Muscle of leg (tissue), 11 donors: ENCODE results near the gene PML. TPM values are rescaled to one million over a fixed set of nuclear protein-coding genes. Genes with fewer than 3 reads are reported as not detected.
A peak's percentile ranks its signal among the peaks of the same experiment; 100 is the strongest.

ENCODE experiments used
- DNase-seq: peaks from one replicate; pipeline ENCODE4 v3.0.0; 2013
- H3K27ac ChIP-seq: one replicate; pipeline ENCODE4 v1.5.1; 2013; ENCODE audit warnings: mild to moderate bottlenecking, low read length, control low read depth
- H3K27me3 ChIP-seq: one replicate; pipeline ENCODE4 v1.6.1; 2013; ENCODE audit warnings: low read length; ENCODE audit not compliant: control insufficient read depth, insufficient read depth
- H3K36me3 ChIP-seq: one replicate; pipeline ENCODE4 v1.6.1; 2013; ENCODE audit warnings: low read length; ENCODE audit not compliant: control insufficient read depth, insufficient read depth
- H3K4me1 ChIP-seq: one replicate; pipeline ENCODE4 v1.6.1; 2013; ENCODE audit warnings: low read length; ENCODE audit not compliant: control insufficient read depth, insufficient read depth
- H3K4me3 ChIP-seq: one replicate; pipeline ENCODE4 v1.5.1; 2013; ENCODE audit warnings: low read length, control low read depth
- H3K9me3 ChIP-seq: replicated peaks from 2 replicates; pipeline ENCODE4 v1.6.1; 2013; ENCODE audit warnings: low read depth, low read length; ENCODE audit not compliant: control insufficient read depth
- WGBS: methylation state at CpG from one replicate; pipeline ENCODE4 v1.1.5; 2013; ENCODE audit warnings: missing lambda C conversion rate; ENCODE audit not compliant: insufficient coverage; 5-methylcytosine and 5-hydroxymethylcytosine counted together
- polyA plus RNA-seq, 8 donors: library from polyadenylated mRNA; unstranded; fragments of 120-200 nt; gene quantifications; one replicate each; pipeline versions ENCODE4 v1.2.1 to v1.2.3, GENCODE V29; 2013; ENCODE audit warnings: inconsistent platforms in 1 of 8, low replicate concordance in 1 of 8; ENCODE audit not compliant: insufficient read length in 8 of 8, insufficient read depth in 1 of 8
- total RNA-seq: library from RNA; stranded (reverse); fragments of 120-200 nt; gene quantifications from one replicate; pipeline ENCODE4 v1.2.4, GENCODE V29; 2013

PML gene
- total and polyA plus RNA-seq, 9 donors: 15.2 to 47.2 (median 32.0) TPM

DNA sequence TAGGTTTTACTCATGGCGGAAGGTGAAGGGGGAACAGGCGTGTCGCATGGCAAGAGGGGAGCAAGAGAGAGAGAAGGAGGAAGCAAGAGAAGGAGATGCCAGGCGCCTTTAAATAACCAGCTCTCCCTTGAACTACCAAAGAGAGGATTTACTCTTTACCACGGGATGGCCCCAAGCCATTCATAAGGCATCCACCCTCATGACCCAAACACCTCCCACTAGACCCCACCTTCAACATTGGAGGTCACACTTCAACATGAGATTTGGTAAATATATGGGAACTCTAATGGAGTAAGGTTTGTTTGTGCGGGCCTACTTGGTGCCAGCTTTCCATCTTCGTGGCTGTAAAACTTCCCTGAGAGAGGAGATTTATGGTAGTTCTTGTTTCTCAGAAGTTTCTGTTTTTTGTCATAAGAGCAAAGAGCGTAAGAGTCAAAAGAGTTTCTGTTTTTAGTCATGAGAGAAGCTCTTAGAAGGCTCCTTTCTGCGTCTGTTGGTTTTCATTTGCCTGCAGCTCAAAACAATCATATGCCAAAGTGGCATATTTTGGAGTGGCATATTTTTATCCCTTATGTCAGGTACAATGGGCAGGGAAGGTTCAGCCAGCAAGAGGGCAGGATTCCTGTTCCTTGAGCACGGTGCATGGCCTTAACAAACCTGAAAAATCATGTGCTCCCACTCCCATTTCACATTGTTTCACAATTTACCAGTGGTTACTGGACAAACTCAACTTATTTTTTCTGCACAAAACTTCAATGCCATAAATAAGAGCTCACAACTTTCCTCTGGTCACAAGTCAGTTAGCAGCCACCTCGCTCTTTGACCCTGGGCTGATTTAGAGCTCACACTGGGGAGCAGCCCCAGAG is 12.5 kb downstream of the PML start:
- H3K36me3 ChIP-seq: peaks cover 29% of the 10 kb centered on the region

DNA sequence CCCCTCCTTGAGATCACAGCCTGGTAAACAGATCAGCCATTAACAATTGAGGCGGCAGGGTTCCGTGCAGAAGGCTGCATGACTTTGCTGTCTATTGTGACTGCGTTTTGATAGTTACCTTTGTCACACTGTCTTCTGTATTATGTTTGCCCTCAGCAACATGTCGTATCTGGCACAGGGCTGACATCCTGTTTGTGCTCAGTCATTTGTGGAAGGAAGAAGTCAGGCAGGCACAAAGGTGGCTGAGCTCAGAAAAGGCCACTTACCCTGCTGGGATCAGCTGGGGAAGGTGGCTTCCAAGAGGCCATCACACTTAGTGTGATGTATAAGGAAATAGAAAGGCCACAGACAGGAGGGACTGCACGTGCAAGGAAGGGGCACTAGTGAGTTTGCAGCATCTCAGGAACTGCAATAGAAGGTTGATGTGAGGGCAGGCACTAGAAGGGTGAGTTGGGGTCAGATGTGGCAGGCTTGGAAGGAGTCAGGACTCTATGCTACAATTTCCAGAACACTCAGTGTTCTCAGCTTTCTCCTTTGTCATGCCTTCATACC is 13.4 kb downstream of the PML start:
- 85% methylated on average over 4 of the region's 5 CpGs for WGBS
- Histone ChIP-seq H3K27ac (no peak overlapping the region), H3K9me3 (no peaks in the 10 kb centered on the region), H3K4me3 (no peak overlapping the region), H3K27me3 (no peaks in the 10 kb centered on the region), H3K4me1 (peaks cover 7% of the 10 kb centered on the region), H3K36me3 (peaks cover 26% of the 10 kb centered on the region)
- peak; percentile 11 for DNase-seq

More for the DNA sequence above, 12.5 kb downstream of the PML start:
- Histone ChIP-seq H3K4me1 (peaks cover 7% of the 10 kb centered on the region), H3K9me3 (no peaks in the 10 kb centered on the region), H3K27me3 (no peaks in the 10 kb centered on the region), H3K4me3 (no peak overlapping the region), H3K27ac (peak overlapping the region; percentile 11)
- 73% methylated on average over 8 of the region's 11 CpGs for WGBS
- no peak for DNase-seq

DNA sequence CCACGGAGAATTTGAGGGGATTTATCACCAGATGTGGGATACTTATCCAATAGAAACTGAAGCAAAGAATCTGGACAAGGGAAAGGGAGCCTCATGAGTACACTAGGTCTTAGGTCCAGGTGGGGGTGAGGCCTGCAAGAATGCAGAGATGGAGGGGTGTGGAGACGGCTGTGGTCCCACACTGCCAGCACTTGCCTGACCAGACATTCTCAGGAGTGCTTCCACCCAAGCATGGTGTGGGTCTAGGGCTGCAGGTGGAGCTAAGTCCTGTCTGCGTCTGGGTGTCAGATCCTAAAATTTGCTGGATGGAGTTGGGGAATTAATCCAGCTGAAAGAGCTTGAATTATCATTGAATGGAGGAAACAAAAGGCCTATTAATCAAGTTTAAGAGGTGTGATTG is 14.4 kb downstream of the PML start:
- Histone ChIP-seq H3K27me3 (no peaks in the 10 kb centered on the region), H3K4me3 (no peak overlapping the region), H3K9me3 (no peaks in the 10 kb centered on the region), H3K4me1 (peaks cover 7% of the 10 kb centered on the region), H3K36me3 (peaks cover 26% of the 10 kb centered on the region), H3K27ac (no peak overlapping the region)
- 50% methylated on average over 1 of the region's 3 CpGs for WGBS
- DNase-seq: no peak

DNA sequence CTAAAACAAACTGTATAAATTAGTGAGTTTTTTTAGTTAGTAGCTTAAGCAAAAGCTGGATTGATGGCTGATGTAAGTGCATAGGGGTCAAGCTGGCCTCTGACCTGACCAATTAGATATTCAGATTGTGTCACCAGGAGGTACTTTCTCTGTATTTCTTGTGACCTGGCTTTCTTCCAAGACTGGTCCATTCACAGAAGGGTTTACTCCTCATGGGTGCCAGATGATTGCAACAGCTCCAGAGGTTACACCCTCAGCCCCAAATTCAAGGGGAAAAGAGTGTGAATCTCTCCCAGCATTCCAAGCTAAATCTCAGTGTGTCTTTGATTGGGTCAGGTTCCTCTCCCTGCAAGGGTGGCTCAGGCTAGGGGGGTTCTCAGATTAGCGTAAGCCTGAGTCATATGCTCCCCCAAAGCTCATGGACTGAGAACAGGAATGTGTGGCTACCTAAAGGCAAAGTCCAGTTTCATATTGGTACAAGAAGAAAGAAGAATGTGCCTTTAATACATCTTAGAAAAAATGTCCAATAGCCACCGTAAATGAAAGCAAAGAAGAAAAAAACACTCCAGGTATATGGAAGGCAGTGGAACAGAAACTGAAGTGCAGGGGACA is 16.5 kb downstream of the PML start:
- Histone ChIP-seq H3K4me1 (peaks cover 7% of the 10 kb centered on the region), H3K9me3 (no peaks in the 10 kb centered on the region), H3K27me3 (no peaks in the 10 kb centered on the region), H3K36me3 (peaks cover 29% of the 10 kb centered on the region), H3K4me3 (no peak overlapping the region), H3K27ac (peak overlapping the region; percentile 62)
- WGBS: no CpG with 5 or more reads among the region's 2 CpGs
- no peak for DNase-seq

DNA sequence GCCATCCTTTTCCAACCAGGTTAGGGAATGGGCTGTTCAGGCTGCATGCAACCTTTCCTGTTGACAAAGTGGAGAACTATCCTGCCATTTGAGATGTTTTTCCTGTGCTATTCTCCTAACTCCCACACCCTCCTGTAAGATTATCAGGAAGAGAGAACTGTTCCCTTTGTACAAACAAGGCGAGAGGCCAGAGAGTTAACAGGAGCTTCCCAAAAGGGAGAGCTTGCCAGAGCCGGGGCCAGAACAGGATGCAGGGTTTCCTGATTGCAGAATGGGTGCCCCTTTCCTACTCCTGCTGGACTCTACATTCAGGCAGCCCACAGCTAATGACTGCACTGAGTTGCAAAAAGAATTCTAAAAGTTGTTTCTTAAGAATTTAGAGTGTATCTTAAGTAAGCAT is 17.1 kb downstream of the PML start:
- Histone ChIP-seq H3K36me3 (peaks cover 24% of the 10 kb centered on the region), H3K4me1 (peaks cover 7% of the 10 kb centered on the region), H3K9me3 (no peaks in the 10 kb centered on the region), H3K27me3 (no peaks in the 10 kb centered on the region), H3K4me3 (no peak overlapping the region), H3K27ac (peak overlapping the region; percentile 62)
- peak; percentile 66 for DNase-seq
- no CpG with 5 or more reads among the region's 2 CpGs for WGBS

DNA sequence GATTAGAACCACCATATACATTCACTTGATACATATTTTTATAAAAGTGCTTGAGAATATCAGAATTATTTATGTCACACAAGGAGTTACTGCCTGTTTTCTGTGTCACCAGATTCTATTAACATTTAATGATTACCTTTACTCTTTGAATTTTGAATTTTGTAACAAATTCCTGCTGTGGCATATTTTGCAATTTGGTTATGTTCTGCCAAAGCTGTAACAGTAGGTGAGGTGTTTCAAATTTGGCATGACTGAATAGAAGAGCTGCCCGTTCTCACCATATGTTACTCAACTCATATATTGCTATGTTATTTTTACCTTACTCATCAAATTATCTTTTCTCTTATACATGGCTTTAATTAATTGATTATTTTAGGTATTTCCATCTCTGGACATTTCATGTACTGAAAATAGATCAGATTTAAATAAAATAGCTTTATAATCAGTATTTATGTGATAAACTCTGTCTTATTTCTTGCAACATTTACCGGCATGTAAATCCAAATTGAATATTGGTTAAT is 18.9 kb downstream of the PML start:
- peaks cover 3% of the 10 kb centered on the region for H3K4me1 ChIP-seq
- WGBS: no CpG with 5 or more reads among the region's 2 CpGs
- DNase-seq: no peak
- H3K36me3 ChIP-seq: peaks cover 19% of the 10 kb centered on the region
- no peak overlapping the region for H3K27ac ChIP-seq
- no peaks in the 10 kb centered on the region for H3K9me3 ChIP-seq
- no peak overlapping the region for H3K4me3 ChIP-seq
- H3K27me3 ChIP-seq: no peaks in the 10 kb centered on the region

DNA sequence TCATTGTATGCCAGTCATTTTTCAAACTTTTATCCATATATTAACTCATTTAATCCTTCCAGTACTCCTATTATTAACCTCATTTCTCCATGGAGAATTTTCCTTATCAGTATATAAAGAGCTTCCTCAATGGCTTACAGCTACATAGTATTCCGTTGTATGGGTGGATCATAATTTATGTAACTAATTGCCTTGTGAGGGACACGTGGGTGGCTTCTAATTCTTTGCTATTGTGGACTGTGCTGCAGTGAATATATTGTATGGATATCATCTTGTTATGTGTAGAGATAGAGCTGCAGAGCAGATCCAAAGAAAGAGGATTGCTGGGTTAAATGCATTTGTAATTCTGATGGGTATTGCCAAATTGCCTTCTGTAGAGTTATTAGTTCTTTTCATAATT is 25.2 kb downstream of the PML start:
- Histone ChIP-seq H3K9me3 (no peaks in the 10 kb centered on the region), H3K27ac (no peak overlapping the region), H3K4me1 (peaks cover 3% of the 10 kb centered on the region), H3K36me3 (peaks cover 37% of the 10 kb centered on the region), H3K27me3 (no peaks in the 10 kb centered on the region), H3K4me3 (no peak overlapping the region)
- DNase-seq: no peak
- 71% methylated on average over 1 of the region's 2 CpGs for WGBS

DNA sequence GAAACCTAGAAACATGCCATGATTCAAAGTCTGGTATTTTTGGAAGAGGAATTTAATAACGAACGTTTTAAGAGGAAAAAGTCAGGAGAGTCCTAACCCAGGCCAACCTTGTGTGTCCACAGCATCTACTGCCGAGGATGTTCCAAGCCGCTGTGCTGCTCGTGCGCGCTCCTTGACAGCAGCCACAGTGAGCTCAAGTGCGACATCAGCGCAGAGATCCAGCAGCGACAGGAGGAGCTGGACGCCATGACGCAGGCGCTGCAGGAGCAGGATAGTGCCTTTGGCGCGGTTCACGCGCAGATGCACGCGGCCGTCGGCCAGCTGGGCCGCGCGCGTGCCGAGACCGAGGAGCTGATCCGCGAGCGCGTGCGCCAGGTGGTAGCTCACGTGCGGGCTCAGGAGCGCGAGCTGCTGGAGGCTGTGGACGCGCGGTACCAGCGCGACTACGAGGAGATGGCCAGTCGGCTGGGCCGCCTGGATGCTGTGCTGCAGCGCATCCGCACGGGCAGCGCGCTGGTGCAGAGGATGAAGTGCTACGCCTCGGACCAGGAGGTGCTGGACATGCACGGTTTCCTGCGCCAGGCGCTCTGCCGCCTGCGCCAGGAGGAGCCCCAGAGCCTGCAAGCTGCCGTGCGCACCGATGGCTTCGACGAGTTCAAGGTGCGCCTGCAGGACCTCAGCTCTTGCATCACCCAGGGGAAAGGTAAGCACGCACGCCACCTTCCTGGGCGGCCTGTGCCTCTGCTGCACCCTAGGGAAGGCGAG is 28.4 kb downstream of the PML start:
- Histone ChIP-seq H3K4me3 (no peak overlapping the region), H3K27me3 (no peaks in the 10 kb centered on the region), H3K27ac (no peak overlapping the region), H3K4me1 (peaks cover 13% of the 10 kb centered on the region), H3K9me3 (no peaks in the 10 kb centered on the region), H3K36me3 (peaks cover 49% of the 10 kb centered on the region)
- DNase-seq: no peak
- 94% methylated on average over 62 of the region's 66 CpGs for WGBS

DNA sequence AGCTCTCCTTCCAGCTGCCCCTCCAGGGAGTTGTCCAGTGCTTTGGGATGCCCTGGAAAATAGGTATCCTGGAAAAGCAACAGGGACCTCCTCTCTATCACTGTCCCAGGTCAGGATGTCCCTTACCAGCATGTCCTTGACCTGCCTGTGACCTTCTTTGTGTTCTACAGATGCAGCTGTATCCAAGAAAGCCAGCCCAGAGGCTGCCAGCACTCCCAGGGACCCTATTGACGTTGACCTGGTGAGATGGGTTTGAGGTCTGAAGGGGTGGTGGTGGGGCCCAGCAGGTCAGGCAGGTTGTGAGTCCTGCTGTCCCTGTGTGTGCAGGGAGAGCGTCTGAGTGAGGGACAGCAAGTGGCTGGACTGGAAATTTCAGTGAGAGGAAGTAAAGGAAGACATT is 30.2 kb downstream of the PML start:
- Histone ChIP-seq H3K4me1 (peaks cover 13% of the 10 kb centered on the region), H3K27ac (no peak overlapping the region), H3K9me3 (no peaks in the 10 kb centered on the region), H3K4me3 (no peak overlapping the region), H3K36me3 (peaks cover 54% of the 10 kb centered on the region), H3K27me3 (no peaks in the 10 kb centered on the region)
- DNase-seq: no peak
- WGBS: 60% methylated on average over 2 of the region's 2 CpGs
